NT2/D1 (cell line): ENCODE data around the gene DAPK1.

ENCODE experiments used
- DNase-seq: peaks from one replicate; pipeline ENCODE4 v3.0.0-alpha.2; 2011; ENCODE audit warnings: low read depth, low spot score
- H3K27me3 ChIP-seq: 2 replicates; pipeline ENCODE4 v1.6.0; 2011; ENCODE audit warnings: mild to moderate bottlenecking; ENCODE audit not compliant: insufficient read length, insufficient read depth
- H3K36me3 ChIP-seq: 2 replicates; pipeline ENCODE4 v1.6.1; 2011; ENCODE audit warnings: mild to moderate bottlenecking, low read length, mixed read lengths; ENCODE audit not compliant: insufficient read depth, insufficient read length
- H3K4me1 ChIP-seq: 2 replicates; pipeline ENCODE4 v1.5.1; 2011; ENCODE audit not compliant: insufficient read depth, insufficient read length
- H3K4me3 ChIP-seq: 2 replicates; pipeline ENCODE4 v1.5.1; 2011; ENCODE audit warnings: low read depth; ENCODE audit not compliant: insufficient read length
- H3K9ac ChIP-seq: 2 replicates; pipeline ENCODE4 v1.6.0; 2011; ENCODE audit warnings: low read depth; ENCODE audit not compliant: insufficient read length
- H3K9me3 ChIP-seq: 2 replicates; pipeline ENCODE4 v1.5.1; 2011; ENCODE audit warnings: mild to moderate bottlenecking, low read length; ENCODE audit not compliant: insufficient read depth
- SUZ12 ChIP-seq: IDR thresholded peaks from 2 replicates; pipeline ENCODE4 v1.6.1; 2011; ENCODE audit not compliant: insufficient read length, insufficient read depth; ENCODE audit errors: extremely low read depth
- YY1 ChIP-seq: IDR thresholded peaks from 2 replicates; pipeline ENCODE4 v1.6.1; 2011; ENCODE audit not compliant: insufficient read length, insufficient read depth
- ZNF274 ChIP-seq: IDR thresholded peaks from 2 replicates; pipeline ENCODE4 v1.6.1; 2011; ENCODE audit warnings: mild to moderate bottlenecking, low read depth, low read length

Gene DAPK1

GRCh38 chr9:87701931-87702421, 204.3 kb downstream of the DAPK1 start:
- peak; percentile 49 for DNase-seq
- Histone ChIP-seq H3K4me3 (no peak overlapping the region), H3K36me3 (peaks cover 67% of the 10 kb centered on the region), H3K9ac (no peak overlapping the region), H3K4me1 (peaks cover 3% of the 10 kb centered on the region), H3K27me3 (no peaks in the 10 kb centered on the region), H3K9me3 (no peaks in the 10 kb centered on the region)
- TF ChIP-seq SUZ12: no peak
- TF ChIP-seq YY1: no peak

- no peaks in the 10 kb centered on the region for H3K27me3 ChIP-seq
- no peak overlapping the region for H3K4me3 ChIP-seq
- TF ChIP-seq ZNF274 (no peak), YY1 (no peak), SUZ12 (no peak)
- no peaks in the 10 kb centered on the region for H3K9me3 ChIP-seq
- H3K36me3 ChIP-seq: peaks cover 67% of the 10 kb centered on the region
- H3K4me1 ChIP-seq: peaks cover 3% of the 10 kb centered on the region
- no peak overlapping the region for H3K9ac ChIP-seq
- DNase-seq: no peak
These were observed 205.3 kb downstream of the DAPK1 start for GRCh38 chr9:87702921-87703320.

- Histone ChIP-seq H3K36me3 (peaks cover 66% of the 10 kb centered on the region), H3K4me1 (peaks cover 3% of the 10 kb centered on the region), H3K9me3 (no peaks in the 10 kb centered on the region), H3K4me3 (no peak overlapping the region), H3K9ac (no peak overlapping the region), H3K27me3 (no peaks in the 10 kb centered on the region)
- no peak for DNase-seq
- TF ChIP-seq YY1: no peak
- TF ChIP-seq SUZ12: no peak
- no peak for TF ChIP-seq ZNF274
These were observed 206.1 kb downstream of the DAPK1 start for GRCh38 chr9:87703636-87704276.

GRCh38 chr9:87704342-87704741, 206.7 kb downstream of the DAPK1 start:
- no peaks in the 10 kb centered on the region for H3K9me3 ChIP-seq
- TF ChIP-seq ZNF274: no peak
- TF ChIP-seq SUZ12: no peak
- no peak for TF ChIP-seq YY1
- peaks cover 3% of the 10 kb centered on the region for H3K4me1 ChIP-seq
- no peaks in the 10 kb centered on the region for H3K27me3 ChIP-seq
- no peak overlapping the region for H3K9ac ChIP-seq
- H3K36me3 ChIP-seq: peaks cover 68% of the 10 kb centered on the region
- no peak for DNase-seq
- no peak overlapping the region for H3K4me3 ChIP-seq

- H3K4me3 ChIP-seq: no peak overlapping the region
- peaks cover 65% of the 10 kb centered on the region for H3K36me3 ChIP-seq
- H3K27me3 ChIP-seq: no peaks in the 10 kb centered on the region
- H3K9ac ChIP-seq: no peak overlapping the region
- no peak for DNase-seq
- TF ChIP-seq SUZ12: no peak
- TF ChIP-seq ZNF274: no peak
- no peak for TF ChIP-seq YY1
- peaks cover 3% of the 10 kb centered on the region for H3K4me1 ChIP-seq
- no peaks in the 10 kb centered on the region for H3K9me3 ChIP-seq
These were observed 208.5 kb downstream of the DAPK1 start for GRCh38 chr9:87706066-87706739.

- Histone ChIP-seq H3K9me3 (no peaks in the 10 kb centered on the region), H3K4me3 (no peak overlapping the region), H3K27me3 (no peaks in the 10 kb centered on the region), H3K4me1 (peaks cover 2% of the 10 kb centered on the region), H3K9ac (no peak overlapping the region), H3K36me3 (peaks cover 63% of the 10 kb centered on the region)
- DNase-seq: no peak
- no peak for TF ChIP-seq YY1
- no peak for TF ChIP-seq SUZ12
- TF ChIP-seq ZNF274: no peak
These were observed 210.3 kb downstream of the DAPK1 start for GRCh38 chr9:87707805-87708506.

GRCh38 chr9:87708546-87708945, 210.9 kb downstream of the DAPK1 start:
- no peaks in the 10 kb centered on the region for H3K27me3 ChIP-seq
- H3K4me1 ChIP-seq: no peaks in the 10 kb centered on the region
- no peak for DNase-seq
- no peak overlapping the region for H3K9ac ChIP-seq
- peaks cover 57% of the 10 kb centered on the region for H3K36me3 ChIP-seq
- no peak overlapping the region for H3K4me3 ChIP-seq
- H3K9me3 ChIP-seq: no peaks in the 10 kb centered on the region
- TF ChIP-seq ZNF274: no peak
- TF ChIP-seq YY1: no peak
- no peak for TF ChIP-seq SUZ12
